Stimulated activated CD4-positive, alpha-beta T cell treated with anti-CD3 and anti-CD28 coated beads, Interleukin-15, amount 100 ng/mL, for 48 hours (primary cell): ENCODE results near the gene INVS.

ENCODE experiments used
- DNase-seq, 2 donors: peaks; one replicate each; pipeline ENCODE4 v3.0.0-alpha.2; 2020; ENCODE audit warnings: low read depth in 2 of 2

INVS gene

DNA sequence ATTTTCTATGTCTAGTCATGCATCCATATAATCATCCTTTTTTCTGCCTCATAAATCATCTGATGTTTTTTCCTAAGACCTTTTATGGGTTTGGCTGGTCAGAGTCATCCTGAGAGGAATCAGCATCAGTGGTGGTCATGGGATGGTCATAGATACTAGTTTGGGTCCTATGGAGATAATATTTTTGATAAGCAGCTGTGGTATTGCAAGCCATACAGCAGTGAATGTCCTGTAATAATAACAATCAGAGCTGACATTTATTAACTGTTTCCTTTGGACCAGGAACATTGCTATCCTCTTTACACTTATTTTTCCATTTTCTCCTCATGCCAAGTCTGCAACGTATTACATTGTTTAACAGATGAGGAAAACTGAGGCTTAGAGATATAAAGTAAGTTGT is 170.6 kb downstream of the INVS start:
- DNase-seq: no peak

DNA sequence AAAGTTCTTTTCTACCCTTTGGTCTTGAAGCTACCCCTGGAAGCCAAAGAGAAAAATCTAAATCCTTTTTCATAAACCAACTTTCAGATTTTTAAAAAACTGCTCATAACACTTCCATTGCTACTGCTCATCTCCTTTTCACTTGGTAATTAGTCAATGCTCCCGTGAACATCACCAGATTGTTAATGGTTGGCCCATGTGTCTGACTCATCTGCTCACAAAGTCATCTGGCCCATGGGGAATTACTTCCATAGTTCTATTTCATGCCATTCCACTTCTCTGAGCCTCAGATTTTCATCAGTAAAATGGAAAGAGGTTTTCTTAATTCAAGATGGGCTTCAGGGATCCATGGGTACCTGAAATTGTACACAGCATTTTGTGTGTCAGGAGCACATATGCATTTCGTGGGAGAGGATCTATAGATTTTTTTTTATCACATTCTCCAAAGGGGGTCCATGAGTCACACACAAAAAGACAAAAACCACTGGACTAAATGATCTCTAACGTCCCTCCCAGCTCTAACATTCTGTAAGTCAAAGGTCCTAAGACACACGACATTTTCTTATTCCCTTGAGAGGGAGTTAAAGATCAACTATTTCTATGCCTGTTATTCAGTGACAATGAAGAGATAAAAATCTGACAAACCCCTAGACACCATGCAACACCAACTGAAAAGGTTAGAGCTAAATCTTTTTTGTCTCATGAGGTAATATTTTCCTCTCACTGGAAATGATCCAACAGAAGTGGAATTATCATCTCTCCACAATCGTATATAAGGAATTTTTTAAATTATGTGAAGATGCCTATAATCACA is 178.3 kb downstream of the INVS start:
- DNase-seq: no peak

DNA sequence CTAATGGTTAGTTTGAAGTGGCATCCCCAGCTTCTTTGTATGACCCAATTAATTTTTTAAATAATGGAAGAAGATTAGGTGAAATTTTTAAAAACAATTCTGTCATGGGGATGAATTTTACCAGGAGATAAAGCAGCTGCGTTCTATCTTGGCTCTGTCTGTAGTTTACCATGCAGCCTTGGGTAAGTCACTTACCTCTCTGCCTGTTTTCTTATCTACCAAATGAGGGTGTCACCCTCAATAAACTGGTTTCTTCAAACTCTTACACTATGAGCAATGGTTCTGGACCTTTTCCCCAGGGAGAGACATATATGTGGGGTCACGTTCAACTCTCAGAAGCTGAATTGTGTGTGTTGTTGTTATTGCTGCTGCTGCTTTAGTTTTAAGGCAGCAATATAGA is 182.0 kb downstream of the INVS start:
- DNase-seq: no peak

DNA sequence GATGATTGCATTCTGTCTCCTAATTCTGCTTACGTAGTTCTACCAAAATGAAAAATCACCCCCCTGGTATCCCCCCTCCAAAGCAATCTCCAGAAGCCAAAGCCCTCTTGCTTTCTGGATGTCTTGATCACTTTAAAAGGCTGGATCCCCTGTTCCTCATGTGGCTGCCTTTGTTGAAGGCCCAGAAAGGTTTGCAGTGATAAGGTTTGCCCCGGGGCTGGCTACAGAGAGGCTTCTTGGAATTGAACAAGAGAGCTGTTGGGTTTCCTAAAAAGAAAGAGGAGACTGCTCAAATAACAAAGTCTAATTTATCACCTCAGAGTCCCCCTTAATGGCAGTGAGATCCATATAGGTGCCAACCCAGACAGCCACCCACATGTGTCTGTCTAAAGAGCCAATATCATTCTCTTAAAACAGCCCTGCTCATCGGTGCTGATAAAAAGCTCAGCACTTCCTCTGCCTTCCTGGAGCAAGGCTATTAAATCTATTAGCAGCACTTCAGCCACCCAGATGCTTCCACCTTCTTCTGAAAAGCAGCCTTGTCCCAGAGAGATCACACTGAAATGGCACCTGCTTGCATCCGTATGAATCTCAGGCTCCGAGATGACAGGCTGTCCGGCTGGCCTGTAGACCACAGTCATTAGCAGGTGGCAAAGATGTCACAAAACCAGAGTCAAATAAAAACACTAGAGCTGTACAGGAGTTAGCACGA is 182.8 kb downstream of the INVS start:
- DNase-seq: no peak

DNA sequence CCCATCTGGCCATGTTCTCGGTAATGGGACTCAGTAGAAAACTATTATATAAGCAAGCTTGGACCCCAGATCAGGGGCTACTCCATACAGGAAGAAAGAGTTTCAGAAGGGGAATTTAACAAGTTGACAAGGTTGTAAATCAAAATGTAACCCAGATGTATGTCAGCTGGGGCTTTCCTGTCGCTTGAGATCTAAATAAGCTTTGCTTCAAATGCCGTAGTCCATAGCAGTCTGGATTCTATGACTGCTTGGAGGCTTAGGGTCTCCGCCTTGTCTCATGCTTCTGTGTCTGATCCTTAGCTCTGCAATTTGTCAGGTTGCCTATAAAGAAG is 183.3 kb downstream of the INVS start:
- DNase-seq: no peak

DNA sequence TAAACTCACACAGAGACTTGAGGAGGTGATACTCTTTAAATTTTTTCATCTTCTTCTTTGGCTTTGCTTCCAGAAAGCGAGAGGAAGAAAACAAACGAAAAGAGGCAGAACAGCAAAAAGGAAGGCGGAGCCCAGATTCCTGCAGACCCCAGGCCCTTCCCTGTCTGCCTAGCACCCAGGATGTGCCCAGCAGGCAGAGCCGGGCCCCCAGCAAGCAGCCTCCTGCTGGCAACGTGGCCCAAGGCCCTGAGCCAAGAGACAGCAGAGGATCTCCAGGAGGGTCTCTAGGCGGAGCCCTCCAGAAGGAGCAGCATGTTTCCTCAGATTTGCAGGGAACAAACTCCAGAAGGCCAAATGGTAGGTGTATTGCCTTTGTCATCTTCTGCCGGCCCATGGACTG is 185.2 kb downstream of the INVS start:
- no peak for DNase-seq

DNA sequence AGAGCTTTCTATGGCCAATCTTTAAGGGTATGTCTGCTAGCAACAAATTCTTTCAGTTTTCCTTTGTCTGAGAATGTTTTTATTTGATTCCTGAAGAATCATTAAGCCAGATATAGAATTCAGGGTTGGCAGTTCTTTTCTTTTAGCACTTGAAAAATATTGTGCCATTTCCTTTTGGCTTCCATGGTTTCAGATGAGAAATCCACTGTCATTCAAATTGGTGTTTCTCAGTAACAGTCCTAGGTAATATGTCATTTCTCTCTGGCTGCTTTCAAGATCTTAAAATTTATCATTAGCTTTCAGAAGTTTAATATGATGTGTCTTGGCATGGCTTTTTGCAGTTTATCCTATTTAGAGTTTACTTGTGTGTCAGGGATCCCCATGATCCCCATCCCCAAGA is 186.0 kb downstream of the INVS start:
- no peak for DNase-seq

DNA sequence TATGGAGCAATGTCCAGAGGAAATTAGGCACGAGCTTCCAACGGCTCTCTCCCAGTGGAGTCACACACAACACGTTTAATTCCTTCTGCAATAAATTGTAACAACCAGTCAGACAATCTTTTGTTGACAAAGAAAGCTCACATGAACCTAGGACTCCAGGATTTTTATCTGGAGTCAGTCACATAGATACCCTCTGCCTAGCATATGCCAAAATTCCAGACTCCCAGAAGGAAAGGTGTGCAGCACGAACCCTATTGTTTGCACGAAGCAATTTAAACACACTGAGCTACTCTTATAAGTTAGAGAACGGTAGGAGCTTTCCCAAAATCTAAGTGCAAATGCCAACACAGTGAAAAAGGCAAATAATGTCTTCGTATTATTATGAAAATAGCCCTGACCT is 186.6 kb downstream of the INVS start:
- DNase-seq: no peak

DNA sequence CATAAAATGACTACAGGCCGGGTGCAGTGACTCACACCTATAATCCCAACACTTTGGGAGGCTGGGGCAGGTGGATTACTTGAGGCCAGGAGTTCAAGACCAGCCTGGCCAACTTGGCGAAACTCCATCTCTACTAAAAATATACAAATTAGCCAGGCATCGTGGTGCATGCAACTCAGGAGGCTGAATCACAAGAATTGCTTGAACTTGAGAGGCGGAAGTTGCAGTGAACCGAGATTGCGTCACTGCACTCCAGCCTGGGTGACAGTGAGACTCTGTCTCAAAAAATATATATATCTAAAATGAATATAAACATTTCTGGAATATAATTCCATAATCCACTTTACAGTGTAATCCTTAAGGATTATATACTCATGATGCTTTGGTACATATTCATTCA is 187.2 kb downstream of the INVS start:
- no peak for DNase-seq

DNA sequence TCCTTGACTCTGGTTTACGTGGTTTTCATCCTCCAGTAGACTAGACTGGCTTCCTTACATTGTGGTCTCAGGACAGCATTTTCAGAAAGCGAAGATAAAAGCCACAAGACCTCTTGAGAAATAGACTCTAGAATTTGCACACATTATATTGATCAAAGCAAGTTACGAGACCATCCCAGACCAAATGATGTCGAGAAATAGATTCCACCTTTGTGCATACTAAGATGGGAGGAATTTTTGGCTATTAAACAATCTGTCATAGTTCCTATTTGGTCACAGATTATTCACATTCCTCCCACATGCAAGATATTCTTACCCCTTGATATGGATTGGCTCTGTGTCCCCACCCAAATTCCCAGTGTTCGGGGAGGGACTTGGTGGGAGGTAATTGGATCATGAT is 188.1 kb downstream of the INVS start:
- no peak for DNase-seq

DNA sequence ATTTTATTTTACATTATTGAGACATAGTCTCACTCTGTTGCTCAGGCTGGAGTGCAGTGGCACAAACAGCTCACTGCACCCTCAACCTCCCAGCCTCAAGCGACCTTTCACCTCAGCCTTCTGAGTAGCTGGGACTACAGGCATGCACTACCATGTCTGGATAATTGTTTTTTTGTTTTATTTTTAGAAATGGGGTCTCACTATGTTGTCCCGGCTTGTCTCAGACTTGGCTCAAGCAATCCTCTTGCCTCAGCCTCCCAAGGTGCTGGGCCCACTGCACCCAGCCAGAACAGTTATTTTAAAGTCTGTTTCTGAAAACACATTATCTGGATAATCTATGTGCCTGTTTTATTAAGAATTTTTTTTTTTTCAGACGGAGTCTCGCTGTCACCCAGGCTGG is 191.7 kb downstream of the INVS start:
- no peak for DNase-seq

DNA sequence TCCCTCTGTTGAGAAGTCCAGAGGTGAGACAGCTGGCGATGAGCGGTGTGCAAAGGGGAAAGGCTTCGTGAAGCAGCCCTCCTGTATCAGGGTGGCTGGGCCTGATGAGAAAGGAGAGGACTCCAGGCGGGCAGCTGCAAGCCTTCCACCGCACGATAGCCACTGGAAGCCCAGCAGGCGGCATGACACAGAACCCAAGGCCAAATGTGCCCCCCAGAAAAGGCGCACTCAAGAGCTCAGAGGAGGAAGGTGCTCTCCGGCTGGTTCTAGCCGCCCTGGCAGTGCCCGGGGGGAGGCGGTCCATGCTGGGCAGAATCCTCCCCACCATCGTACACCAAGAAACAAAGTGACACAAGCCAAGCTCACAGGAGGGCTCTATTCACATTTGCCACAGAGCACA is 193.4 kb downstream of the INVS start:
- DNase-seq: no peak

DNA sequence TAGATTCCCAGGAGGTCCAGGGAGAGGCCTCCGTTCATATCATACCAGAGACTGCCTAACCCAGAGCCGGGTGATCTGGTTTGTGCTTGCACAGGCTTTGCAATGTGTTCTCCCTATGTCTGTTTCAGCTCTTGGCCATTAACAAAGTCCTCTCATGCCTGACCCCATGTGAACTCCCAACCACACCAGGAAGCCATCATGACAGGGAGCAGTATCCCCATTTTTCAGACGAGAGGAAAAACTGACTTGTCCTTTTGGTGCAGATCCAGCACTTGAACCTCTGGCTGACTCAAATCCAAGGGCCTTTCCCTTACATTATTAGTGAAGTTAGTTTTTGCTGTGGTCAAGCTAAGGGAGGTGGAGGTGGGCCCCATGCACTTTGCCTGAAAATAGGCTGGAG is 195.3 kb downstream of the INVS start:
- DNase-seq: no peak

DNA sequence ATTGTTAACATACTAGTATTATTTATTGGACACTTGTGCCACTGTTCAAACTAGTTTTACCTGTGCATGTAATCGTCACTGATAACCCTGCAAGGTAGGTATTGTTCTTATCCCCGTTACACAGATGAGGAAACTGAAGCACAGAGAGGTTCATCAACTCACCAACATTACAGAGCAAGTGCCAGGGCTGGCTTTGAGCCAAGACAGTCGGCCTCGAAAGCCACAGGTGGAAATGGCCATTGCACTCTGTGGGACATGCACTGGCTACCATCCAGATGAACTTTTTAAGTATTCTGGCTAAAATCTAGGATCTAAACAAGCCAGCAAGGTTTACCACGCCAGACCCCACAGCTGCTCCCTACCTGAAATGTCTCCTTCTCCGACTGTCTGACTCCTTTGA is 195.8 kb downstream of the INVS start:
- DNase-seq: no peak

DNA sequence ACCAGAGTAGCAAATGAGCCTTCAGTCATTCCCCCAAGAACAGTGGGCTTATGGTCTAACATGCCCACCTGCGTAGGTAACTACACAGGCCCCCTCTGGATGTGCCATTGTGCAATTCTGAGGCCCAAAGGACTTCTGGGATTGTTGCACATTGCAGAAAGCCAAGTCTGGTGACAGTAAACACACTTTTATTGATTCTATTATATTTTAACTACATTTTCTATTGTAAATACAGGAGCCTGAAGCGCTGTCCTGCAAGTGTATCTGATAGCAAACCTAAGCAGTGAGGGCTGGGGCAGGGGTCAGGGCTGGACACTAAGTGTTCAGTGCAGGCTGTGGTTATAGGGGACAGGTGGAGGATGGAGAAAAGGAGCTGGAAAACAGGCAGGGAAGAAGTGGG is 196.2 kb downstream of the INVS start:
- DNase-seq: no peak

DNA sequence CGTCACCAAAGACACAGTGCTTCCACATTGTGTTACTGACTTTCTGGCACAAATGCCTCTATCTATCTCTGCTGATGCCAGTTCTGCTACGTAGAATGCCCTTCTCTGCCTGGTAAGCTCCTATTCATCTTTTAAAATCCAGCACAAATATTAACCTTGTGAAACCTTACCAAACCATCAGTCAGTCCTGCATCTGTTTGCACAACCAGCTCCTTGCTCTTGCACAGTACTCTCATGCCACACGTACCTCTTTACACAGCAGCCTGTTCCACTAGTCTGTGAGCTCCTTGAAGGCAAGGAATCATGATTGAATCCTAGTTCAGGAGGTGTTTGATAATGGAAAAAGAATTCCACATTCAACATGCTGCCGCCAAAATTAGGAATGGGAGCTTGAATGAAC is 197.4 kb downstream of the INVS start:
- DNase-seq: no peak

DNA sequence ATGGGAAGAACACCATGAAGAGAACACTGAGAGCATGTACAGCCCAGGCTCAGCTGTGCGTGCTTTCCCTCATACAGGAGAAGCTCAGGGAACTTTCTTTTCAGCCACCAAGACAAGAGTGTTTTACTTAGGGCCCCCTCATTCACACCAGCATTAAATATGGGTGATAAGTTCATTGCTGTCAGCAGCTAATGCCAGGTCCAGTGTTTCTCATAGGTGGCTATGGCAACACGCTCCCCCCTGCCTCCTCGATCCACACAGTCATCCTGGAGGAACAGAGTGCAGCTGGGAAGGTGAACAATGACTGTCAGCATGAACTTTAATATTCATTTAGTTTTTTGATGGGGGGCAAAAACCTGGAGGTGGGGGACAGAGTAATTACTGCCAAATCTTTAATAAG is 199.3 kb downstream of the INVS start:
- DNase-seq: no peak

DNA sequence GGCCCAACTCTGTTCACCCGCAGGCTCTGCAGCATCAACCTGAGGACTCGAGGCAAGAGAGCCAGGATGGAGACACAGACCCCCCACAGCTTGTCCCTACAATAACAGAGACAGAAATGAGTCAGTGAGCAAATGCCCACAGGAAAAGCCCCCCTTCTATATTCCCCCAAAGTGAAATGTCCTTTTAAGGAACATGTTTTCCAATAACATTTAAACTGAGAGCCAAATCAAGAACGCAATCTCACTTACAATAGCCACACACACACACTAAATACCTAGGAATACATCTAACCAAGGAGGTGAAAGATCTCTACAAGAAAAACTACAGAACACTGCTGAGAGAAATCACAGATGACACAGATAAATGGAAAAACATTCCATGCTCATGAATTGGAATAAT is 204.7 kb downstream of the INVS start:
- DNase-seq: no peak

DNA sequence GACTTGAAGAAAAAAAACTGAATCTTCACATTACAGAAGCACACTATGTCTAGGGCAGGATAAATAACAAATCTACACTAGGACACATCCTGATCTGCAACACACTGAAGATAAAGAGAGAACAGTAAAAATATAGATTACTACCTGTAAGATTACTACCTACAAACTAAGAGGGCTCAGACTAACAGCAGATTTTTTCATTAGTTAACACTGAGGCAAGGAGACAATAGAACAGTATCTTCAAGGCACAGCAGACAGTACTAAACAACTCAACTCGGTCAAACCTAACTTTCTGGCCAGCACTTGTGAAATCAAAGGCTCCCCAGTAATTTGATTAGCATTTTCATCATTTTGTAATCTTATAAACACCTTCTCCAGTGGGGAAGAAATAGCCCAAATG is 207.2 kb downstream of the INVS start:
- DNase-seq: no peak

DNA sequence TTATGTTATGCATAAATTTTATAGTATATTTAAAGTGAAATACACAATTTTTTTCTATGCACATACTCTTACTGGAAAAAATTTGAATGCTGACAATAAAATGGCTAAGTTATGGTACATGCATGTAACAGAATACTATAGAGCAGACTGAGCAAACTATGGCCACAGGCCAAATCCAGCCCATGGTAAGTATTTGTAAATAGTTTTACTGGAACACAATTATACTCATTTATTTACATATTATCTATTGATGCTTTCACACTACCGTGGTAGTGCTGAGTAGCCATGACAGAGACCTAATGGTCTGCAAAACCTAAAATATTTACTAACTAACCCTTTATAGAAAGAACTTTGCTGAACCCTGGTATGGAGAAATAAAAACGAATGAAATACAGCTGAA is 208.0 kb downstream of the INVS start:
- DNase-seq: no peak

DNA sequence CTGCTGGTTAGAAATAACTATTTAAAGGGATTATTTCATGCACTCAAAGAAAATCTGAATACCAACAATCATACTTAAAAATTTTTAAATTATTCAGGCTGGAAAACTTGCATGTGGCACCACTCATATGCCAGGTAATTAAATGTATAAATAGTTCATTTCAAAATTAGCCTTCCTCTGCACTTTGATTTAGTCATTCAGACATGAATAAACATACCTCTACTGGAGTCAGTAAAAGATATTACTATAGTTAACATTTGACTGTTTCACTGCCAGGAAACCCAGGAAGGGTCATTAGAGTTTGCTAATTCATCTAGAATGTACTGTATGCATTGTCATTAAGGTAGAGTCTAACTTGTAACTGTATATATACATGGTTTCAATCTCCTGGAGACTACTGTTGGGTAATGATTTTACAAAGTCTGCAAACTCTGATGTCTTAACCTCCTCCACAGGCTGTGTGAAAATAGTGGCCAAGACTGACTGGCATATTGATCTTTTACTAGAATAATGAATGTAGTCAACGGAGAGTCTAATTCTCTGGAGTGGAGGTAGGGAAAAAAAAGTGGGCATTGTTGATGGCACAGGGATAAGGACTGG is 210.0 kb downstream of the INVS start:
- no peak for DNase-seq

DNA sequence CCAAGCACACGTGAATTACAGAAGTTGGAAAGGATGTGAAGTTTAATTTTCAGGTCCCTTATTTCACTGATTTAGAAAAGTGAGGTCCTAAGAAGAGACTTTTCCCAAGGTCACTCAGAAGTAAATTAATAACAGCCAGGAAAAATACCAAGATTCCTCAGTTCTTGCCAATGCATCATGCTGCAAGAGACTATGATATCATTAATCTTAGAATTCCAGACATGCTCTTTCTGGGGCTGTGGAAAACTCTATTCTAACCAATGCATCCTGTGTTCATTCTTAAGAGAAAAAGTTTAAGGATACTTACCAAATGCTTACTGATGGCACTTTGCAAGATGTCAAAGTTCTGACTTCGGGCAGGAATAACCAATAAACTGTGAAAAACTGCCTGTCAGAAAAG is 210.9 kb downstream of the INVS start:
- no peak for DNase-seq

DNA sequence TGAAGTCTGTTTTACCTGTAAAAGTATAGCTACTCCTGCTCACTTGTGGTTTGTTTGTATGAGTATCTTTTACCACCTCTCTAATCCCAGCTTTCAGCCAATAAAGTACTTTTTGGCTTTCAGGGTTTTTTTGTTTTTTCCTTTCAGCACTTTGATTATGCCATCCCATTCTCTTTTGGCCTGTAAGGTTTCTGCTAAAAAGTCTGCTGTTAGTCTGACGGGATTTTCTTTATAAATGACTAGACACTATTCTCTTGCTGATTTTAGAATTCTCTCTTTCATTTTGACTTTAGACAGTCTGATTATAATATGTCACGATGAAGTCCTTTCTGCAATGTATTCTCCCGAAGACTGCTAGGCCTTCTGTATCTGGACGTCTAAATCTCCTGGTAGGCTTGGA is 216.5 kb downstream of the INVS start:
- no peak for DNase-seq
